A673 (cell line): ENCODE measurements around the gene FBXO34. TPM values are rescaled to one million over a fixed set of nuclear protein-coding genes. Genes with fewer than 3 reads are reported as not detected.

Experiments used
- BruUV-seq: library from RNA; stranded (reverse); fragments of 400-500 nt; replicated peaks from 2 replicates; lab custom pipeline; 2021; lab: Mats Ljungman, UMichigan
- CTCF ChIA-PET: fragments of 300-600 bp; sonication (Branson Sonifier 250); formaldehyde crosslinking; loops from one replicate; lab custom pipeline; 2022; ENCODE audit warnings: antibody characterized with exemption; lab: Charles Lee
- POLR2A ChIA-PET: fragments of 300-600 bp; sonication (Branson Sonifier 250); formaldehyde crosslinking; loops from one replicate; lab custom pipeline; 2022; ENCODE audit warnings: antibody characterized with exemption; ENCODE audit not compliant: low non-redundant PET; lab: Charles Lee
- DNase-seq: peaks from one replicate; pipeline ENCODE4 v3.0.0-alpha.2; 2015; ENCODE audit warnings: low spot score
- H3K27ac ChIP-seq: fragments of 200-600 bp; sonication (generic); 2 replicates; pipeline ENCODE4 v1.5.1; 2016; ENCODE audit warnings: mixed run types, low read depth, mild to moderate bottlenecking, mixed read lengths, antibody characterized with exemption, low read length; ENCODE audit not compliant: poor library complexity, severe bottlenecking
- H3K27me3 ChIP-seq: fragments of 200-600 bp; sonication (generic); replicated peaks from 2 replicates; pipeline ENCODE4 v1.6.1; 2017; ENCODE audit warnings: mixed run types, low read depth, mild to moderate bottlenecking, mixed read lengths, antibody characterized with exemption, low read length; ENCODE audit not compliant: insufficient read depth, poor library complexity
- H3K36me3 ChIP-seq: fragments of 200-600 bp; sonication (generic); 2 replicates; pipeline ENCODE4 v1.6.1; 2016; ENCODE audit warnings: mixed run types, mild to moderate bottlenecking, mixed read lengths, antibody characterized with exemption, low read length; ENCODE audit not compliant: insufficient read depth, poor library complexity, severe bottlenecking
- H3K4me1 ChIP-seq: fragments of 200-600 bp; sonication (generic); 2 replicates; pipeline ENCODE4 v1.6.1; 2017; ENCODE audit warnings: mixed run types, mild to moderate bottlenecking, mixed read lengths, antibody characterized with exemption, low read length; ENCODE audit not compliant: insufficient read depth, poor library complexity, severe bottlenecking
- H3K4me3 ChIP-seq: fragments of 200-600 bp; sonication (generic); 2 replicates; pipeline ENCODE4 v1.5.1; 2016; ENCODE audit warnings: low read depth, mixed run types, mild to moderate bottlenecking, mixed read lengths, low read length; ENCODE audit not compliant: poor library complexity, severe bottlenecking
- H3K9me3 ChIP-seq: fragments of 200-600 bp; sonication (generic); 2 replicates; pipeline ENCODE4 v1.6.1; 2016; ENCODE audit warnings: mixed run types, low read depth, mild to moderate bottlenecking, mixed read lengths, antibody characterized with exemption, low read length; ENCODE audit not compliant: poor library complexity, severe bottlenecking
- EZH2 ChIP-seq: fragments of 200-600 bp; sonication (generic); IDR thresholded peaks from 2 replicates; pipeline ENCODE4 v1.6.1; 2017; ENCODE audit warnings: borderline replicate concordance, low read depth, mild to moderate bottlenecking, mixed read lengths, antibody characterized with exemption, low read length; ENCODE audit not compliant: poor library complexity, severe bottlenecking
- intact Hi-C: fragments of 100-400 bp; cut with micrococcal nuclease; formaldehyde crosslinking; loops from one replicate; pipeline ENCODE4 v1.10.0; 2022; ENCODE audit not compliant: unreplicated experiment
- total RNA-seq: library from RNA; stranded (reverse); gene quantifications from 2 replicates; pipeline ENCODE4 v1.2.3, GENCODE V29; 2021
- TF ChIP-seq, protein P1 (sequence below): fragments of 300-800, 200-600 bp; sonication (generic); conservative IDR thresholded peaks from 2 replicates; pipeline ENCODE4 v1.5.1; 2017; ENCODE audit warnings: low read depth, mild to moderate bottlenecking, antibody characterized with exemption, low read length, moderate library complexity, mixed read lengths

Gene FBXO34
- total RNA-seq, 1 experiment from 2014 or later, result 20.9 TPM

DNA sequence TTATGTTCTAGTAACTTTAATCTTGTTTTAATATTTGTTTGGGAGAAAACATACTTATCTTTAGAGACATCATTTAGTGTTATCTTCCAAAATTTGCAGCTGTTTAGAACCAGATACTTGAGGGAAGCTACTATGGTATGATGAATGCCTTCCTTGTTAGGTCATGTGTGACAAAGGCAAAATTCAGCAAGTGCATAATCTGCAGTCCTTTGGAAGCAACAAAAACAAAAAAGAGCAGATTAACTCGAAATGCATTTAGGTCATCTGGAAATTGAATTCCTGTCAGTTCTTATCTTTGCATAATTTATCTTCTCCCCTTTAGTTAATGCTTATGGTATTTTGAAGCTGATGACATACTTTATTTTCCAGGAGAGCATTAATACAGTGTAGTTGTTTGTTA is 3.5 kb downstream of the FBXO34 start:
- Histone ChIP-seq H3K36me3 (no peaks in the 10 kb centered on the region), H3K9me3 (no peaks in the 10 kb centered on the region), H3K27me3 (no peaks in the 10 kb centered on the region), H3K4me3 (no peak overlapping the region), H3K27ac (no peak overlapping the region), H3K4me1 (peaks cover 42% of the 10 kb centered on the region)
- TF ChIP-seq, protein P1, sequence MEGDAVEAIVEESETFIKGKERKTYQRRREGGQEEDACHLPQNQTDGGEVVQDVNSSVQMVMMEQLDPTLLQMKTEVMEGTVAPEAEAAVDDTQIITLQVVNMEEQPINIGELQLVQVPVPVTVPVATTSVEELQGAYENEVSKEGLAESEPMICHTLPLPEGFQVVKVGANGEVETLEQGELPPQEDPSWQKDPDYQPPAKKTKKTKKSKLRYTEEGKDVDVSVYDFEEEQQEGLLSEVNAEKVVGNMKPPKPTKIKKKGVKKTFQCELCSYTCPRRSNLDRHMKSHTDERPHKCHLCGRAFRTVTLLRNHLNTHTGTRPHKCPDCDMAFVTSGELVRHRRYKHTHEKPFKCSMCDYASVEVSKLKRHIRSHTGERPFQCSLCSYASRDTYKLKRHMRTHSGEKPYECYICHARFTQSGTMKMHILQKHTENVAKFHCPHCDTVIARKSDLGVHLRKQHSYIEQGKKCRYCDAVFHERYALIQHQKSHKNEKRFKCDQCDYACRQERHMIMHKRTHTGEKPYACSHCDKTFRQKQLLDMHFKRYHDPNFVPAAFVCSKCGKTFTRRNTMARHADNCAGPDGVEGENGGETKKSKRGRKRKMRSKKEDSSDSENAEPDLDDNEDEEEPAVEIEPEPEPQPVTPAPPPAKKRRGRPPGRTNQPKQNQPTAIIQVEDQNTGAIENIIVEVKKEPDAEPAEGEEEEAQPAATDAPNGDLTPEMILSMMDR, result no peak
- CTCF ChIA-PET, result no interaction called here
- intact Hi-C loops, result no loop called here
- POLR2A ChIA-PET, result no interaction called here
- BruUV-seq, result no TSS peak
- DNase-seq, result peak; percentile 44

DNA sequence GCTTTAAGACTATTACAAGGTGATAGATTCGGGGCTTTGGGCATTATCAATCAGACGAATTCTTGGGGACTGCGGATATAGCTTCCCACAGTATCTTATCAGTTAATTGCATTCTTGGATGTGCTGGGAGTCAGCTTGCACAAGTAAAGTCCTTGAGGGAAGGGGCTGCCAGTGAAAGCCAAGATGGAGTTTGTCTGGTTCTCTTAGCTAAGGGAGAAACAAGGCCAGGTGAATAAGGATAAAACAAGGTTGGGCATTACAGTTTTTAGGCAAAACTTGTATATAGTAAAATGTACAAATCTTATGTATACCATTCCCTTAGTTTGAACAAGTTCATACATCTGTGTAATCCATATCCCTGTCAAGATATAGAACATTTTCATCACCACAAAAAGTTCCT is 5.5 kb downstream of the FBXO34 start:
- POLR2A ChIA-PET, result no interaction called here
- no peak overlapping the region for H3K27ac ChIP-seq
- peaks cover 41% of the 10 kb centered on the region for H3K4me1 ChIP-seq
- no peaks in the 10 kb centered on the region for H3K27me3 ChIP-seq
- TF ChIP-seq, protein P1, result no peak
- TF ChIP-seq EZH2, result no peak
- BruUV-seq, result no TSS peak
- no peak for DNase-seq
- no peaks in the 10 kb centered on the region for H3K36me3 ChIP-seq
- H3K9me3 ChIP-seq, result no peaks in the 10 kb centered on the region
- CTCF ChIA-PET, result no interaction called here
- intact Hi-C loops, result no loop called here
- no peak overlapping the region for H3K4me3 ChIP-seq

DNA sequence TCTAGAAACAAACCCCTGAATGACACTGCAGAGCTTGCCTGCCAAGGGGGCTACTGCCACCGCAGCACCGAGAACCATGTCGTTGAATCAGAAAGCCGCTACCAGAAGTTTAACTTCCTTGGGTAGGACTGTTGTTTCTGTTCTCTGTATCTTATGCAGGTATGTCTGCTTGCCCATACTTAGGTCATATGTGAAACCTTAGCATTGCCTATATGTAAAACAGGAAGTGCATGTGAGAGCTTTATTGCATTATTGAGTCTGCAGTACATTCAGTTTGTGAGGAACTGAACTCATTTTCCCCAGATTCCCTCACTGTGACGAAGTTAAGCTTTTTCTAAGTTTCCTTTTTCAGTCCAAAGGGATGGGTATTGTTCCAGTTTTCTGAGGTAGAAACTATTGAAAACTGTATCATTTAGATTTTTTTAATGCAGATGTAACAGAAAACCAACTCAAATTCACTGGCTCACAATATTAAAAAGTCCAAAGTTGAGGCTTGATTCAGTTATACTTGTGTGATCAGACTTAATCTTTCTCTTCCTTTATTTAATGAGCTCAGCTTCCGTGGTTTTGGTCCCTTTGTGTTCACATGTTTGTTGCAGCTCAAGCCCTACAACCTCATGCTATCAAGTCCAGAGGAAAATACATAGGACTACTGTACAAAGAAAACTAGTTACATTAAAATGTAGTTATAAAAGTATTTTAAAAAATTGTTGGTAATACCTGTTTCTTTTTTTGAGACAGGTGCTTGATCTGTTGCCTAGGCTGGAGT is 6.9 kb downstream of the FBXO34 start:
- no peaks in the 10 kb centered on the region for H3K9me3 ChIP-seq
- H3K4me1 ChIP-seq, result peaks cover 36% of the 10 kb centered on the region
- no TSS peak for BruUV-seq
- TF ChIP-seq, protein P1, result no peak
- TF ChIP-seq EZH2, result no peak
- peak; percentile 51 for DNase-seq
- CTCF ChIA-PET, result interaction anchor here (0.5 kb wide), 1 partner anchor 10 kb away, joined by 3 read pairs; no protein-coding TSS in a partner anchor
- H3K36me3 ChIP-seq, result no peaks in the 10 kb centered on the region
- H3K27ac ChIP-seq, result peak overlapping the region; percentile 60
- POLR2A ChIA-PET, result no interaction called here
- no peaks in the 10 kb centered on the region for H3K27me3 ChIP-seq
- intact Hi-C loops, result no loop called here
- H3K4me3 ChIP-seq, result no peak overlapping the region
